Transverse colon (tissue), 3 donors: Measurements from ENCODE around the gene LRRC19.

Experiments used
- CTCF ChIP-seq, 5 experiments: fragments of 200-600 bp in 3 of 5; fragments of 450-650 bp in 2 of 5; sonication (generic) in 3 of 5; IDR thresholded peaks; 1 replicate in 2 of 5; 2 replicates in 3 of 5; pipeline ENCODE4 v1.5.1; 2016 to 2017; ENCODE audit warnings: antibody characterized with exemption in 5 of 5, inconsistent platforms in 3 of 5, mild to moderate bottlenecking in 2 of 5, moderate library complexity in 1 of 5
- EP300 ChIP-seq: sonication (generic); formaldehyde crosslinking; IDR thresholded peaks from one replicate; pipeline ENCODE4 v1.6.1; 2017; ENCODE audit warnings: antibody characterized with exemption, low read depth
- POLR2A ChIP-seq: fragments of 450-650 bp; IDR thresholded peaks from one replicate; pipeline ENCODE4 v1.6.1; 2016; ENCODE audit warnings: antibody characterized with exemption, mild to moderate bottlenecking, moderate library complexity

- TF ChIP-seq CTCF (IDR thresholded peaks at IDR 0.05) (no peak), EP300 (no peak), POLR2A (no peak)
These were observed 59.9 kb downstream of the LRRC19 start for GRCh38 chr9:26945591-26945990.
